Chondrocyte (in vitro differentiated cells): Measurements from ENCODE around the gene YTHDF1. TPM values are rescaled to one million over a fixed set of nuclear protein-coding genes. Genes with fewer than 3 reads are reported as not detected.

Experiments
- DNase-seq: peaks from one replicate; pipeline ENCODE4 v3.0.0; 2021; ENCODE audit warnings: mixed read lengths, low spot score
- H3K27ac Mint-ChIP-seq: one replicate; pipeline ENCODE4 v1.8.0; 2021; ENCODE audit warnings: mild to moderate bottlenecking, moderate library complexity, mixed read lengths; ENCODE audit not compliant: unreplicated experiment
- H3K27me3 Mint-ChIP-seq: 2 replicates; pipeline ENCODE4 v1.8.0; 2021; ENCODE audit warnings: low read depth, mixed read lengths
- H3K36me3 Mint-ChIP-seq: 2 replicates; pipeline ENCODE4 v1.8.0; 2021; ENCODE audit warnings: low read depth, mixed read lengths
- H3K4me1 Mint-ChIP-seq: 2 replicates; pipeline ENCODE4 v1.8.0; 2021; ENCODE audit warnings: low read depth, mild to moderate bottlenecking, mixed read lengths
- H3K4me3 Mint-ChIP-seq: one replicate; pipeline ENCODE4 v1.8.0; 2021; ENCODE audit warnings: mild to moderate bottlenecking, moderate library complexity, mixed read lengths; ENCODE audit not compliant: unreplicated experiment
- H3K9me3 Mint-ChIP-seq: 2 replicates; pipeline ENCODE4 v1.8.0; 2021; ENCODE audit warnings: low read depth, mixed read lengths
- total RNA-seq: library from RNA; stranded (reverse); gene quantifications from 3 replicates; pipeline ENCODE4 v1.2.1, GENCODE V29; 2021
- TF ChIP-seq, protein P1 (sequence below): fragments of 200-600 bp; sonication (generic); IDR thresholded peaks from 2 replicates; pipeline ENCODE4 v1.5.0; 2021; ENCODE audit warnings: antibody characterized with exemption, mild to moderate bottlenecking, moderate library complexity

Gene YTHDF1
- total RNA-seq, 1 donor from 2014 or later = 39.1 TPM

DNA sequence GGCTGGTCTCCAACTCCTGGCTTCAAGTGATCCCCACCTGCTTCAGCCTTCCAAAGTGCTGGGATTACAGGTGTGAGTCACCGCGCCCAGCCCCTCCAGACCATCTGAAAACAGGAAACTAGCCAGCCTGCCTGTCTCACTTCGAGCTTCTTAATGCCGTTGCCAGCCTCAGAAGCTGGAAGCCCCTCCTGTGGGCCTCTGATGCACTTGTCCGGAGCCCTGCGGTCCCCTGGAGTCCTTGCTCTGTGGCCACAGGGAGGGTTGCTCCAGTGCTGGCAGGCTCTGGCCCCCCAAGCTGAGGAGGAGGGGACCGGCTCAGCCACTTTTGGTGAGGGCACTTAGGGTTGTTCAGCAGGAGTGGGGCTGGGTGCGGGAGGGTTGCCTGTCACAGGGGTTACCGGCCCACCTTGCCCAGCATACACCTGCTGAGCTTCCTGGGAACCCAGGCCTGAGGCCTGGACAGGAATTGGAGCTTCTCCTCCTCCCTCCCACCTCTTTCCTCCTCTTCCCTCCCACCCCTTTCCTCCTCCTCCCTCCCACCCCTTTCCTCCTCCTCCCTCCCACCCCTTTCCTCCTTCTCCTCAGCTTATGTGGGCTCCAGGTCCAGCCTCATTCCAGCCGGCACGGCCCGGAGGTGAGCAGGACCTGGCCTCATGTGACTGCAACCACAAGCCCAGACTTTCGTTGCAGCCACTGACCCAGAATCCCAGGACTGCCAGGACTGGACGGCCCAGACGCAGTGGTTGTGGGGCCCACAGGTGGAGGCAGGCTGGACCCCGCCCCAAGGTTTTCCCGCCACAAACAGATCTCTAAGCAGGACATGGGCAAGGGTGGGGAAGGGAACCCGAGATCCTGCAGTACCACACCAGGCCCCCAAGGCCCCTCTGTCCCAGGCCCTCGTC, 10.4 kb upstream of the YTHDF1 start:
- Mint-ChIP-seq H3K36me3 (no peaks in the 10 kb centered on the region), H3K9me3 (no peaks in the 10 kb centered on the region), H3K4me1 (peaks cover 42% of the 10 kb centered on the region), H3K4me3 (no peak overlapping the region), H3K27me3 (no peaks in the 10 kb centered on the region), H3K27ac (no peak overlapping the region)
- no peak for DNase-seq
- TF ChIP-seq, protein P1, sequence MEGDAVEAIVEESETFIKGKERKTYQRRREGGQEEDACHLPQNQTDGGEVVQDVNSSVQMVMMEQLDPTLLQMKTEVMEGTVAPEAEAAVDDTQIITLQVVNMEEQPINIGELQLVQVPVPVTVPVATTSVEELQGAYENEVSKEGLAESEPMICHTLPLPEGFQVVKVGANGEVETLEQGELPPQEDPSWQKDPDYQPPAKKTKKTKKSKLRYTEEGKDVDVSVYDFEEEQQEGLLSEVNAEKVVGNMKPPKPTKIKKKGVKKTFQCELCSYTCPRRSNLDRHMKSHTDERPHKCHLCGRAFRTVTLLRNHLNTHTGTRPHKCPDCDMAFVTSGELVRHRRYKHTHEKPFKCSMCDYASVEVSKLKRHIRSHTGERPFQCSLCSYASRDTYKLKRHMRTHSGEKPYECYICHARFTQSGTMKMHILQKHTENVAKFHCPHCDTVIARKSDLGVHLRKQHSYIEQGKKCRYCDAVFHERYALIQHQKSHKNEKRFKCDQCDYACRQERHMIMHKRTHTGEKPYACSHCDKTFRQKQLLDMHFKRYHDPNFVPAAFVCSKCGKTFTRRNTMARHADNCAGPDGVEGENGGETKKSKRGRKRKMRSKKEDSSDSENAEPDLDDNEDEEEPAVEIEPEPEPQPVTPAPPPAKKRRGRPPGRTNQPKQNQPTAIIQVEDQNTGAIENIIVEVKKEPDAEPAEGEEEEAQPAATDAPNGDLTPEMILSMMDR = no peak

DNA sequence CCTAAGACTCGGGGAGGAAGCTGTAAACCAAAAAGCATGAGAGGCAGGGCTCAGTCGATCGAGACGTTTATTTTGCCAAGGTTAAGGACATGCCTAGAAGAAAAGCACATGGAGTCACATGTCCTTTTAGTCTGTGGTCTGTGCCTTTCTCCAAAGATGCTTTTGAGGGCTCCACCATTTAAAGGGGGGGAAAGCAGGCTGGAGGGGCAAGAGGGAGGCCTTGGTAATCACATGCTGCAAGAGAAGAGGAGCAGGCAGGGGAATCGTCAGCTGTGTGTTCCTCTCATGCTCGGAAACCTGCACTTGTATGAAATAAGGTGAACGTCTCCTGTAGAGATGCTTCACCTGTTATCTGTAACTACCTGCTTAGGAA, 9.1 kb upstream of the YTHDF1 start:
- peaks cover 30% of the 10 kb centered on the region for H3K4me1 Mint-ChIP-seq
- DNase-seq = no peak
- TF ChIP-seq, protein P1 = no peak
- H3K27ac Mint-ChIP-seq = peak overlapping the region; percentile 74
- H3K36me3 Mint-ChIP-seq = no peaks in the 10 kb centered on the region
- H3K27me3 Mint-ChIP-seq = peaks cover 8% of the 10 kb centered on the region
- no peaks in the 10 kb centered on the region for H3K9me3 Mint-ChIP-seq
- H3K4me3 Mint-ChIP-seq = no peak overlapping the region

DNA sequence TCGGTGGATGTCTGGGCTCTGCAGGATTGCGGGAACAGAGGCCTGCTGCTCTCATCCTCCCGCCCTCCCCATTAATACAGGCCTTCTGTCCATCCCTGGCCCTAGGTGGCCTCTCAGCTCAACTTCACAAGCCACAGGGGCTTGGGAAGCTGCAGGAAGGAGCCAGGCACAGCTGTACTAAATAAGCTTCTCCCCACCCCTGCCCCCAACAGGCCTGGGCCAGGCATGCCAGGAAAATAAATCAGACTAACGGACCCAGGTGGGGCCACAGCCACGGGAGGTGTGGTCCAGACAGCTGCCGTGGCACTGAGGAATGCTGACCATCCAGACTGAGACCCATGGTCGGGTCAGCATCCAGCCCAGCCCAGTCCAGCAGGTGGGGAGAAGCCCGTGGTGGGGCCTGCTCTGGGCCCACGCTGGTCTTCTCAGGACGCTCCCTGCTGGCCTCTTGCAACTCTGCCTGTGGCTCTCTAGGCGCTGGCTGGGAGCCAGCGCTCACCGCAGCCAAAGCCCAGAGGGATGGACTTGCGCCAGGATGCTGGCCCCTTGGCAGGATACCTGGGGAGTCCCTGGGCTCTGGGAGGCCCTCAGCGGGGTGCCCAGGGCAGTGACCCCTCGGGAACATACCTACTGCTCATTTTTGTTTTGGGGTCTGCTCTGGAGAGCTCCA, 8.6 kb upstream of the YTHDF1 start:
- H3K4me3 Mint-ChIP-seq = no peak overlapping the region
- TF ChIP-seq, protein P1 = peak; percentile 69
- peaks cover 24% of the 10 kb centered on the region for H3K4me1 Mint-ChIP-seq
- no peaks in the 10 kb centered on the region for H3K36me3 Mint-ChIP-seq
- H3K9me3 Mint-ChIP-seq = no peaks in the 10 kb centered on the region
- H3K27ac Mint-ChIP-seq = peak overlapping the region; percentile 74
- H3K27me3 Mint-ChIP-seq = peaks cover 10% of the 10 kb centered on the region
- DNase-seq = no peak

- TF ChIP-seq, protein P1 = no peak
- DNase-seq = no peak
- Mint-ChIP-seq H3K27ac (peak overlapping the region; percentile 51), H3K36me3 (no peaks in the 10 kb centered on the region), H3K9me3 (no peaks in the 10 kb centered on the region), H3K4me3 (no peak overlapping the region), H3K27me3 (peaks cover 10% of the 10 kb centered on the region), H3K4me1 (peaks cover 24% of the 10 kb centered on the region)
Observed at GRCh38 chr20:63223826-63224207, 7.9 kb upstream of the YTHDF1 start.

GRCh38 chr20:63223121-63223825, 7.3 kb upstream of the YTHDF1 start:
- Mint-ChIP-seq H3K4me1 (peaks cover 24% of the 10 kb centered on the region), H3K4me3 (no peak overlapping the region), H3K27ac (peak overlapping the region; percentile 51), H3K27me3 (peaks cover 10% of the 10 kb centered on the region), H3K9me3 (no peaks in the 10 kb centered on the region), H3K36me3 (no peaks in the 10 kb centered on the region)
- no peak for DNase-seq
- TF ChIP-seq, protein P1 = peak; percentile 93
